ENCODE results near the gene INPP4A.

Gene INPP4A

GRCh38 chr2:98571121-98571701 lies 126.6 kb downstream of the INPP4A start:
- ChIA-PET CTCF (interaction anchor here (1.0 to 1.1 kb wide), 4 partner anchors 8 to 30 kb away, joined by 3 to 4 read pairs (median 4); no protein-coding TSS in a partner anchor), POLR2A (no interaction called here)
- no peak for TF ChIP-seq CTCF (IDR thresholded peaks at IDR 0.05; ENCODE audit: insufficient read depth, low read length, missing control alignments)
- no peak for DNase-seq (ENCODE audit: low read depth, low spot score)
- no peak overlapping the region for H3K4me3 ChIP-seq (ENCODE audit: low read depth, low read length)

- ChIA-PET POLR2A (no interaction called here), CTCF (interaction anchor here (1.0 to 1.1 kb wide), 4 partner anchors 9 to 30 kb away, joined by 3 to 4 read pairs (median 4); no protein-coding TSS in a partner anchor)
- no peak for TF ChIP-seq CTCF (IDR thresholded peaks at IDR 0.05; ENCODE audit: insufficient read depth, low read length, missing control alignments)
- no peak for DNase-seq (ENCODE audit: low read depth, low spot score)
- H3K4me3 ChIP-seq (ENCODE audit: low read depth, low read length) = no peak overlapping the region
Measured at GRCh38 chr2:98571796-98572195, 127.1 kb downstream of the INPP4A start.

- H3K4me3 ChIP-seq (ENCODE audit: low read depth, low read length) = no peak overlapping the region
- CTCF ChIA-PET = interaction anchor here (0.8 to 1.1 kb wide), 2 partner anchors 9 to 12 kb away, joined by 3 to 4 read pairs; no protein-coding TSS in a partner anchor
- DNase-seq (ENCODE audit: low read depth, low spot score) = no peak
- POLR2A ChIA-PET = no interaction called here
- TF ChIP-seq CTCF (IDR thresholded peaks at IDR 0.05; ENCODE audit: insufficient read depth, low read length, missing control alignments) = no peak
Measured at GRCh38 chr2:98572211-98572610, 127.6 kb downstream of the INPP4A start.

GRCh38 chr2:98572676-98573075 lies 128.0 kb downstream of the INPP4A start:
- ChIA-PET POLR2A (no interaction called here), CTCF (interaction anchor here (0.5 to 1.6 kb wide), 6 partner anchors 10 to 165 kb away, joined by 3 to 6 read pairs (median 3); no protein-coding TSS in a partner anchor)
- TF ChIP-seq CTCF (IDR thresholded peaks at IDR 0.05; ENCODE audit: insufficient read depth, low read length, missing control alignments) = no peak
- no peak overlapping the region for H3K4me3 ChIP-seq (ENCODE audit: low read depth, low read length)
- DNase-seq (ENCODE audit: low read depth, low spot score) = no peak

- no peak for DNase-seq (ENCODE audit: low read depth, low spot score)
- TF ChIP-seq CTCF (IDR thresholded peaks at IDR 0.05; ENCODE audit: insufficient read depth, low read length, missing control alignments) = no peak
- ChIA-PET CTCF (interaction anchor here (0.6 to 1.6 kb wide), 3 partner anchors 13 to 163 kb away, joined by 3 to 6 read pairs (median 3); no protein-coding TSS in a partner anchor), POLR2A (no interaction called here)
- H3K4me3 ChIP-seq (ENCODE audit: low read depth, low read length) = no peak overlapping the region
Measured at GRCh38 chr2:98573426-98573825, 128.8 kb downstream of the INPP4A start.

GRCh38 chr2:98576666-98577312 lies 132.1 kb downstream of the INPP4A start:
- CTCF ChIA-PET = interaction anchor here (1.5 kb wide), 1 partner anchor 11 kb away, joined by 3 read pairs; no protein-coding TSS in a partner anchor

More at GRCh38 chr2:98576666-98577312, 132.1 kb downstream of the INPP4A start:
- DNase-seq (ENCODE audit: low read depth, low spot score) = no peak
- no peak for TF ChIP-seq CTCF (IDR thresholded peaks at IDR 0.05; ENCODE audit: insufficient read depth, low read length, missing control alignments)
- POLR2A ChIA-PET = no interaction called here
- no peak overlapping the region for H3K4me3 ChIP-seq (ENCODE audit: low read depth, low read length)
